Measurements from ENCODE around the gene CAND2.

- TF ChIP-seq FOXA1 (IDR thresholded peaks at IDR 0.05): no peak
- no peak for TF ChIP-seq BHLHE40 (IDR thresholded peaks at IDR 0.05; ENCODE audit: borderline replicate concordance)
- TF ChIP-seq ELF4 (IDR thresholded peaks at IDR 0.05): no peak
- no peak for TF ChIP-seq FOXM1 (IDR thresholded peaks at IDR 0.05; ENCODE audit: borderline replicate concordance)
- no peak for TF ChIP-seq ARNT (IDR thresholded peaks at IDR 0.05)
- TF ChIP-seq SP1 (IDR thresholded peaks at IDR 0.05): no peak
- TF ChIP-seq ZNF384 (IDR thresholded peaks at IDR 0.05): no peak
- no peak for TF ChIP-seq SUZ12 (IDR thresholded peaks at IDR 0.05)
- TF ChIP-seq FOXK2 (IDR thresholded peaks at IDR 0.05): no peak
- no peak for TF ChIP-seq HDGF (IDR thresholded peaks at IDR 0.05; ENCODE audit: borderline replicate concordance)
- TF ChIP-seq TARDBP (IDR thresholded peaks at IDR 0.05): no peak
Measured at GRCh38 chr3:12774619-12775018, 21.9 kb upstream of the CAND2 start.

Data from HEK293T (cell line).